Gastrocnemius medialis (tissue), 4 donors: Measurements from ENCODE around the gene OSM. TPM values are rescaled to one million over a fixed set of nuclear protein-coding genes. Genes with fewer than 3 reads are reported as not detected.

ENCODE experiments used
- ATAC-seq, 2 donors: fragments of 150-250 bp; one replicate each; pipeline ENCODE4 v1.9.1; 2016
- DNase-seq, 2 donors: peaks; one replicate each; pipeline ENCODE4 v3.0.0-alpha.2; 2019
- H3K27ac ChIP-seq, 4 donors: fragments of 200-600 bp; sonication (generic); 1 replicate in 1 of 4; 2 replicates in 3 of 4; pipeline ENCODE4 v1.5.1; 2016 to 2018; ENCODE audit warnings: mild to moderate bottlenecking in 2 of 4, moderate library complexity in 1 of 4
- H3K27me3 ChIP-seq, 3 donors: fragments of 200-600 bp; sonication (generic) in 2 of 3; 1 replicate in 1 of 3; 2 replicates in 2 of 3; pipeline versions ENCODE4 v1.5.1 to v1.6.0; 2016 to 2019; ENCODE audit warnings: mild to moderate bottlenecking in 1 of 3, moderate library complexity in 1 of 3
- H3K36me3 ChIP-seq, 2 donors: fragments of 200-600 bp; sonication (generic) in 1 of 2; one replicate each; pipeline ENCODE4 v1.5.1; 2017 to 2018
- H3K4me1 ChIP-seq, 2 donors: fragments of 200-600 bp; sonication (generic) in 1 of 2; one replicate each; pipeline ENCODE4 v1.5.1; 2016 to 2017; ENCODE audit warnings: mild to moderate bottlenecking in 2 of 2
- H3K4me3 ChIP-seq, 4 donors: fragments of 200-600 bp; sonication (generic) in 3 of 4; 1 replicate in 1 of 4; 2 replicates in 3 of 4; pipeline ENCODE4 v1.5.1; 2016 to 2019; ENCODE audit warnings: mild to moderate bottlenecking in 2 of 4
- H3K9me3 ChIP-seq, 3 donors: fragments of 200-600 bp; sonication (generic) in 2 of 3; 1 replicate in 1 of 3; 2 replicates in 2 of 3; pipeline ENCODE4 v1.5.1; 2016 to 2019
- CTCF ChIP-seq, 5 experiments: fragments of 450-650 bp in 3 of 5; fragments of 200-600 bp in 2 of 5; sonication (generic) in 2 of 5; IDR thresholded peaks in 4 of 5; conservative IDR thresholded peaks in 1 of 5; 1 replicate in 4 of 5; 2 replicates in 1 of 5; pipeline ENCODE4 v1.5.1; 2016 to 2019; ENCODE audit warnings: antibody characterized with exemption in 5 of 5, mild to moderate bottlenecking in 3 of 5, moderate library complexity in 3 of 5
- POLR2A ChIP-seq, 2 donors: fragments of 450-650 bp; IDR thresholded peaks; one replicate each; pipeline ENCODE4 v1.6.1; 2017; ENCODE audit warnings: antibody characterized with exemption in 2 of 2, mild to moderate bottlenecking in 2 of 2, moderate library complexity in 2 of 2
- in situ Hi-C, 4 donors: fragments of 200-750 bp; cut with MboI; loops; one replicate each; pipeline versions ENCODE4 v1.15.0 to v1.8.0; 2017; ENCODE audit warnings: low sequenced_read_pairs in 4 of 4
- intact Hi-C: fragments of 100-400 bp; cut with DNase I; formaldehyde crosslinking; loops from one replicate; pipeline ENCODE4 v1.15.1; 2023; ENCODE audit warnings: low total_unique reads
- total RNA-seq, 4 donors: library from RNA; depleted of rRNA; stranded (reverse); fragments of >200 nt; gene quantifications; one replicate each; pipeline versions ENCODE4 v1.1.0 to v1.2.3, GENCODE V29; 2016

The OSM gene
- total RNA-seq, 4 donors from 2014 or later = 0.53 TPM; not detected in 3

GRCh38 chr22:30253205-30253852, 13.3 kb downstream of the OSM start:
- Histone ChIP-seq H3K36me3 (no peaks in the 10 kb centered on the region), H3K9me3 (no peaks in the 10 kb centered on the region), H3K27ac (no peak overlapping the region), H3K4me1 (no peaks in the 10 kb centered on the region), H3K27me3 (no peaks in the 10 kb centered on the region), H3K4me3 (no peak overlapping the region)
- in situ Hi-C loops (no loop called here), intact Hi-C loops (no loop called here)
- no peak for ATAC-seq
- DNase-seq = peak in 1 of 2 donors; percentile 16
- TF ChIP-seq POLR2A (IDR thresholded peaks at IDR 0.05) = no peak
- TF ChIP-seq CTCF (IDR thresholded peaks at IDR 0.05 in 4 of 5, conservative IDR thresholded peaks at IDR 0.05 in 1 of 5) = no peak

DNA sequence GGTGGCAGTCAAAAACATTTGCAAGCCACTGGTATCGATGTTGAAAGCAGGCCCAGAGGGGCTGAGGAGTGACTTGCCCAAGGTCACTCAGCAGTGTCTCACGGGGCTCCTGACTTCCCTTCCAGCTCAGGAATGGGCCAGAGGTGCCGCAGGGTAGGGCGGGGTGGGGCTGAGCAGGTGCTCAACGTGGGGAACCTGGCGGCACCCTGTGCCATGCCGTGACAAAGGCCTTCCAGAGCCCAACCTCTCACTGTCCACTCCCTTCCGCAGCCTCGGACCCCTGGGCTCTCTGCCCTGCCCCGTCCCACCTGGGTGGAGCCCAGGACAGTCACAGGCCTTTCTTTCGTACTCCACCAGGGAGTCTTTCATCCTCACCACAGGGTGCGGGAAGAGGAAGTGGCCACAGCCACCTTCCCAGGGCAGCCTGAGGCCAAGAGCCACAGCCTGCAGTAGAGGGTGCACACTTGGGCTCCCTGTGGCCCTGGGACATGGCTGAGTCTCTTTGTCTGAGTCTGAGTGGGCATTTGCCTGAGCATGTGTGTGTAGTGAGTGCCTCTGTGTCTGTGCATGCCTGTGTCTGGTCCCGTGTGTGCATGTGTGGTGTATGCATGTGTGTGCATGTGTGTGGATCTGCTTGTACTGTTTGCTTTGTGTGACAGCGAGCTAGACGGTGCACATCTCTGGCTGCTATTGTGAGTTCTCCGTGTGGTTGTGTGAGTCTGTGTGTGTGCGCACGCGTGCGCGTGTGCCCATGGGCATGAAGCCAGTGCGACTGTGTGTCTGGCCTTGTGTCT, 14.0 kb downstream of the OSM start:
- ATAC-seq (no peak), DNase-seq (no peak)
- peaks cover 0 to 2% (median 0%) of the 10 kb centered on the region in 3 donors for H3K27me3 ChIP-seq
- H3K4me1 ChIP-seq = no peaks in the 10 kb centered on the region
- H3K4me3 ChIP-seq = no peak overlapping the region
- H3K27ac ChIP-seq = no peak overlapping the region
- H3K36me3 ChIP-seq = no peaks in the 10 kb centered on the region
- TF ChIP-seq POLR2A (IDR thresholded peaks at IDR 0.05) (no peak), CTCF (IDR thresholded peaks at IDR 0.05 in 4 of 5, conservative IDR thresholded peaks at IDR 0.05 in 1 of 5) (no peak)
- H3K9me3 ChIP-seq = no peaks in the 10 kb centered on the region
- in situ Hi-C loops = no loop called here
- intact Hi-C loops = no loop called here

GRCh38 chr22:30251711-30252110, 14.9 kb downstream of the OSM start:
- Histone ChIP-seq H3K27me3 (peaks cover 6 to 10% (median 8%) of the 10 kb centered on the region in 3 donors), H3K27ac (peak overlapping the region in 1 of 4 donors; percentile 25), H3K4me1 (no peaks in the 10 kb centered on the region), H3K36me3 (no peaks in the 10 kb centered on the region), H3K9me3 (no peaks in the 10 kb centered on the region), H3K4me3 (no peak overlapping the region)
- intact Hi-C loops = no loop called here
- ATAC-seq (no peak), DNase-seq (no peak)
- in situ Hi-C loops = no loop called here
- TF ChIP-seq POLR2A (IDR thresholded peaks at IDR 0.05) = no peak
- no peak for TF ChIP-seq CTCF (IDR thresholded peaks at IDR 0.05 in 4 of 5, conservative IDR thresholded peaks at IDR 0.05 in 1 of 5)

DNA sequence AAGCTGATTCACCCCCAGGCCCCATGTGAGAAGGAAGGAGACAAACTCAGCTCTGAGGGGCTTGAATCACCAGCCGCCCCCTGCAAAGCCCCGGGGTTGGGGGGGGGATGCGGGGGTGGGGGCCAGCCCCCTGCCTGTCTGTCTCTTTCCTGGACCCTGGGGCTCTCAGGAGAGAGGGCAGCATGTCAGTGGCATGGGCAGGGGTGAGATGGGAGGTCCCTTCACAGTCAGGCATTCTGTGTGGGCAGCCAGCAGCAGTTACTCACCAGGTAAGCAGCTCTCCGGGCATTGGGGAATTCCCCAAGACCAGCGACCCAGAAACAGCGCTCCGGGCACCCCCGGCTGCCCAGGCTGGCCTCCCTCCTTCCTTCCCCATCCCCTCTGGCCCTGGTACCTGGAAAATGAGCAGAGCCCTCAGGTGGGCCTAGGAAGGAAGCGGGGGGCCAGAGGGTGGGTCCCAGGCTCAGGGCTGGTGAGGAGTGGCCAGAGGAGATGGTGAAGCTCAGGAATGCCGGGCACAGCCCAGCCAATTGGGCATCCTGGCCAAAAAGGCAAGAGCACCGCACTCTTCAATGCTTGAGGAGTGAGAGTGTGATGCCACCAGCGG, 15.9 kb downstream of the OSM start:
- Histone ChIP-seq H3K9me3 (no peaks in the 10 kb centered on the region), H3K4me1 (peaks cover 0 to 4% of the 10 kb centered on the region in 2 donors), H3K36me3 (no peaks in the 10 kb centered on the region), H3K4me3 (no peak overlapping the region), H3K27ac (no peak overlapping the region), H3K27me3 (peaks cover 12 to 20% (median 15%) of the 10 kb centered on the region in 3 donors)
- no peak for TF ChIP-seq POLR2A (IDR thresholded peaks at IDR 0.05)
- no peak for TF ChIP-seq CTCF (IDR thresholded peaks at IDR 0.05 in 4 of 5, conservative IDR thresholded peaks at IDR 0.05 in 1 of 5)
- intact Hi-C loops = no loop called here
- no peak for DNase-seq
- in situ Hi-C loops = no loop called here
- ATAC-seq = no peak
